Skin epidermis (tissue), 12 donors: ENCODE measurements around the gene APPBP2.
"Not testable (repeated sequence)": the region's sequence is repeated elsewhere in the genome, so short reads cannot be mapped to it uniquely, and the experiment has no call there.

ENCODE experiments used
- H3K27ac ChIP-seq, 21 experiments: fragments of 200-600 bp; sonication (generic) in 11 of 21; one replicate each; pipeline ENCODE4 v1.5.0; 2020; ENCODE audit warnings: mild to moderate bottlenecking in 3 of 21, inconsistent platforms in 2 of 21, moderate library complexity in 2 of 21
- H3K4me3 ChIP-seq, 7 experiments: fragments of 200-600 bp; sonication (generic) in 2 of 7; one replicate each; pipeline ENCODE4 v1.5.0; 2020; ENCODE audit warnings: inconsistent platforms in 2 of 7, mild to moderate bottlenecking in 2 of 7, moderate library complexity in 1 of 7

The APPBP2 gene

DNA sequence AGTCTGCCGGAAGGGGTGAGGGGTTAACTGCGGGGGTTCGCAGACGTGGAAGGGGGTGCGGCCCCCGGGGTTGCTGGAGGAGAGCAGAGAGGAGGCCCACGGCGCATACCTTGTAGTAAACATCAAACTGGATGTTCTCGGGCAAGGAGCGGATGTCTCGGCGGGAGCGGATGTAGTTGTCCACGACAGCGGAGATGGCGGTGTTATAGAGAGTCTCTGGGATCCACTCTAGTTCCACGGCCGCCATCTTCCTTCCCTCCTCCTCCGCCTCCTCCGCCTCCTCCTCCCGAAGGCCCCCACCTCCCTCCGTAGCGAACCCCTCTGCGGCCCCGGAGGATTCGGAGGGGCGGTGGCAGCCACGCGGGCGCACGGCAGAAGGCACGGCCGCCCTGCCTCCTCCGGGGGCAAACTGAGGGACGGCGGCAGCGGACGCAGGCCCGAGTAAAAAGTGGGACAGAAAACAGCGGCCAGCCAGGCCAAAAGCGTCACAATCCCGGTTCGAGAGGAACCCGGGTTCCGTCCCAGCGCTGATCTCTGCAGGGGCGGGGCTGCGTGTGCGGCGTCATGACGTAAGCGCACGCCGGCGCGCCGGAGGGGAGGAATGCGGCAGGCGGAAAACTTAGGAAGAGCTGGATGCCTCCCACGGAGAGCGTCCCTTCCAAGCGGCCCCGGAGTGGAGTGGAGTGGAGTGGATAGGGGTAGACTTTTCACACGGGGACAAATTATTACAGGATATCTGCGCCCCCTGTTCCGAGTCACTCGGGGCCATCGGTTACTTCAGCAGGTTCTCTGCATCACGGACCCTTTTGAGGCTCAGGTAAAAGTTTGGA, at the start of gene APPBP2:
Gene APPBP2 (minus strand): TSS at position 558 of the 830 bp plus-strand sequence. CDS start 311 bp downstream, at position 247.
- peak within 1 kb of the TSS; percentile 85 to 100 (median 98) for H3K27ac ChIP-seq
- peak within 1 kb of the TSS; percentile 78 to 97 (median 92) for H3K4me3 ChIP-seq

GRCh38 chr17:60573236-60574051, 47.4 kb upstream of the APPBP2 start:
- Histone ChIP-seq H3K4me3 (no peak overlapping the region), H3K27ac (peak overlapping the region in 5 of 21 experiments; percentile 26 to 75 (median 72))

GRCh38 chr17:60565233-60565632, 39.2 kb upstream of the APPBP2 start:
- no peak overlapping the region for H3K27ac ChIP-seq
- no peak overlapping the region for H3K4me3 ChIP-seq

- Histone ChIP-seq H3K27ac (no peak overlapping the region), H3K4me3 (no peak overlapping the region)
Measured at GRCh38 chr17:60563743-60564142, 37.7 kb upstream of the APPBP2 start.

DNA sequence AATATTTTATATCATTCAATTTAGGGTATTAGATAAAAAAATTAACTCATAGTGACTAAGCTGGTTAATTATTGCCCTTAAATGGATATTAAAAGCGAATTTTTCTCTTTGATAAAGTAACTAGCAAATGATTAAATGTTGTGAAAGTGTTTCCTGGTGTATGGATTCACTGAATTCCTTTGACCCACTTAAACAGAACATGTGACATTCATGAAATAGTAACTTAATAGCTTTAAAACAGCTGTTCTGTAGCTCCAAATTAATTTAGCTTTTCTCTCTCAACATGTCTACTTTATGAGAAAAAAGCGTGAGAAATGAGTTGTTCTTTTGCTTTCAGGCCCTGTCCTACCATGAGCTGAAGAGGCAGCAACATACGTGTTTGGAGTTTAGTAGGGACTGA, 36.4 kb upstream of the APPBP2 start:
- H3K27ac ChIP-seq, result no peak overlapping the region
- H3K4me3 ChIP-seq, result no peak overlapping the region

- H3K4me3 ChIP-seq, result no peak overlapping the region
- no peak overlapping the region for H3K27ac ChIP-seq
Measured at GRCh38 chr17:60560860-60561257, 34.8 kb upstream of the APPBP2 start.

- no peak overlapping the region for H3K4me3 ChIP-seq
- H3K27ac ChIP-seq, result no peak overlapping the region
Measured at GRCh38 chr17:60559995-60560859, 34.2 kb upstream of the APPBP2 start.

- Histone ChIP-seq H3K27ac (no peak overlapping the region), H3K4me3 (no peak overlapping the region)
Measured at GRCh38 chr17:60559659-60559994, 33.6 kb upstream of the APPBP2 start.

DNA sequence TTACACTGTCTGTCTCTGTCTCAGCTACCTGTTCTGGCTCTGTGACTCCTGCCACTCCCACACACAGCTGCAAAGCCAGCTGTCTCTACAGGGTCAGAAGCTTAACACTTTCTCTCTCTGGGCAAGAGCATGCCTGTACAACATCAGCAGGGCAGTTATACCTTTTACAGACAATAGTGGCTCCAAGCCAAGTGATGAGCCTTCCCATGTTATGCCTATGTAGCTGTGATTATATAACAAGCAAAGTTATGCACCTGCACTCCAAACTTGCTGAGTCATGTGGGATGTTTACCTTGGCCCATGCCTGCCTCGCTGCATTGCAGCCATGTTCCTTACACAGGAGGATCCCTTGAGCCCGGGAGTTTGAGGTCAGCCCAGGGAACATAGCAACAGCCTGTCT, 31.8 kb upstream of the APPBP2 start:
- Histone ChIP-seq H3K27ac (no peak overlapping the region), H3K4me3 (no peak overlapping the region)

DNA sequence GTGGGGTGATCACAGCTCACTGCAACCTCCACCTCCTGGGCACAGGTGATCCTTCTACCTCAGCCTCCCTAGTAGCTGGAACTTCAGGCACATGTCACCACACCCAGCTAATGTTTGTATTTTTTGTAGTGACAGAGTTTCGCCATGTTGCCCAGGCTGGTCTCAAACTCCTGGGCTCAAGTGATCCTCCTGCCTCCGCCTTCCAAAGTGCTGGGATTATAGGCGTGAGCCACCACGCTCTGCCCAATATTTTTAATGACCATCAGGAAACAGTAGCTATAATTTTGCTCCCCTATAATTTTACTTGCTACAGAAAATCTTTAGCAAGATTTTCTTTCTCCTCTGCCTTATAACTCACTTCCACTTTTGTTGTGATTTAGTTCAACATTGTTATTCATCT, 29.7 kb upstream of the APPBP2 start:
- H3K27ac ChIP-seq, result no peak overlapping the region
- H3K4me3 ChIP-seq, result no peak overlapping the region

DNA sequence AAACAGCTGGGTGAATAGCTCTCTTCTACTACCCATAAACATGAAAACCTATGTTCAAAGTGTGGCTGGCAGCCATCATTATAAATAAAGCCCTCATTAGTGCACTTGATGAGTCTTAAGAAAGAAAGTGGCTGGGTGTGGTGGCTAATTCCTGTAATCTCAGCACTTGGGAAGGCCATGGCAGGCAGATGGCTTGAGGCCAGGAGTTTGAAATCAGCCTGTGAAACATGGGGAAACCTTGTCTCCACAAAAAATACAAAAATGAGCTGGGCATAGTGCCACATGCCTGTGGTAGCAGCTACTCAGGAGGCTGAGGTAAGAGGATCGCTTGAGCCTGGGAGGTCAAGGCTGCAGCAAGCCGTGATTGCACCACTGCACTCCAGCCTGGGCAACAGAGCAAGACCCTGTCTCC, 28.3 kb upstream of the APPBP2 start:
- Histone ChIP-seq H3K27ac (no peak overlapping the region), H3K4me3 (no peak overlapping the region)

GRCh38 chr17:60552255-60552654, 26.2 kb upstream of the APPBP2 start:
- H3K27ac ChIP-seq, H3K4me3 ChIP-seq: not testable (repeated sequence)

GRCh38 chr17:60548990-60549389, 22.9 kb upstream of the APPBP2 start:
- Histone ChIP-seq H3K4me3 (no peak overlapping the region), H3K27ac (no peak overlapping the region)

DNA sequence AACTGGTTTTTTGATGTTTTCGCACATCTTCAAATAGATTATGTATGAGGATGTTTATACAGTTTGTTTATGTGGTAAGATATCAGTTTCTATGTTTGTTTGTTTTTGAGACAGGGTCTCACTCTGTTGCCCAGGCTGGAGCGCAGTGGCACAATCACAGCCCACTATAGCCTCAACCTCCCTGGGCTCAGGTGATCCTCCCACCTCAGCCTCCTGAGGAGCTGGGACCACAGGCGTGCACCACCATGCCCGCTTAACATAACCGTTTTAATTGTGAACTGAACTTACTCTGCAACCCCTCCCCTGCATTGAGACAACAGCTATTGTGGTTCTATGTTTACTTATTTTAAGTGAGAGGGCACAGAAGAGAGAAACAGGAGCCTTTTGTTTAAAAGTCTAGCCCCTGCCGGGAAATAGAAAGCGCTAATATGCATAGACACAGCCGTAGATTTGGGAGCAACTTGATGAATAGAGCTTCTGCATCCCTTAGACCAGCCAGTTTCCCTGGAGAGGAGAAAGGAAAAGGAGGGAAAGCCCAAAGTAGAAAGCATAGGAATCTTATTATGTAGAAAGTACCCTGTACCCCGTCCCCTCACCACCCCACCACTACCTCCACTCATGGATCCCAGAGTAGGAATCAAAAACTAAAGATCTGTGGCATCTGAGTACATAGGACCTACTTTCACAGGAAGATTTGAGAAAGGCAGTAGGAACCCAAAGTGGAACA, 19.6 kb upstream of the APPBP2 start:
- H3K27ac ChIP-seq, result no peak overlapping the region
- no peak overlapping the region for H3K4me3 ChIP-seq

- no peak overlapping the region for H3K4me3 ChIP-seq
- no peak overlapping the region for H3K27ac ChIP-seq
Measured at GRCh38 chr17:60542071-60542470, 16.0 kb upstream of the APPBP2 start.

GRCh38 chr17:60540460-60540859, 14.4 kb upstream of the APPBP2 start:
- Histone ChIP-seq H3K27ac (no peak overlapping the region), H3K4me3 (no peak overlapping the region)

DNA sequence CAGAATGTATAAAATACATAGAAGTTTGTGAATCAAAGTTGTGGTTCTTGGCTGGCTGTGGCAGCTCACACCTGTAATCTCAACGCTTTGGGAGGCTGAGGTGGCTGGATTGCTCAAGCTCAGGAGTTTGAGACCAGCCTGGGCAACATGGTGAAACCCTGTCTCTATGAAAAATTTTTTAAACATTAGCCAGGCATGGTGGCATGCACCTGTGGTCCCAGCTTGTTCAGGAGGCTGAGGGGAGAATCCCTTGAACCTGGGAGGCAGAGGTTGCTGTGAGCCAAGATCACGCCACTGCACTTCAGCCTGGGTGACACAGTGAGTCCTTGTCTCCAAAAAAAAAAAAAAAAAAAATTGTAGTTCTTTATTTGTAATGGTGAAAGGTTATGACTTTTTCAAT, 13.8 kb upstream of the APPBP2 start:
- Histone ChIP-seq H3K4me3 (no peak overlapping the region), H3K27ac (no peak overlapping the region)

- Histone ChIP-seq H3K4me3 (no peak overlapping the region), H3K27ac (no peak overlapping the region)
Measured at GRCh38 chr17:60538726-60539125, 12.7 kb upstream of the APPBP2 start.
